Lung (tissue), 12 donors: ENCODE measurements around the gene RCVRN. TPM values are rescaled to one million over a fixed set of nuclear protein-coding genes. Genes with fewer than 3 reads are reported as not detected.

Source experiments
- ATAC-seq: fragments of 200-7000 bp; cut with Tn5 transposase; one replicate; pipeline ENCODE4 v1.9.1; 2020; ENCODE audit warnings: moderate number of reproducible peaks; ENCODE audit not compliant: insufficient read depth, low FRiP score
- DNase-seq, 3 donors: peaks; one replicate each; pipeline ENCODE4 v3.0.0-alpha.2; 2013 to 2017
- H3K27ac ChIP-seq, 2 donors: one replicate each; pipeline ENCODE4 v1.5.1; 2013; ENCODE audit warnings: mild to moderate bottlenecking in 2 of 2, moderate library complexity in 2 of 2, control low read depth in 1 of 2, inconsistent platforms in 1 of 2, low read depth in 1 of 2, low read length in 1 of 2
- H3K27me3 ChIP-seq, 3 donors: one replicate each; pipeline ENCODE4 v1.5.1; 2013; ENCODE audit warnings: low read length in 2 of 3; ENCODE audit not compliant: control insufficient read depth in 3 of 3, insufficient read depth in 3 of 3
- H3K36me3 ChIP-seq, 4 donors: one replicate each; pipeline ENCODE4 v1.5.1; 2013; ENCODE audit warnings: low read length in 4 of 4, mild to moderate bottlenecking in 1 of 4, moderate library complexity in 1 of 4; ENCODE audit not compliant: control insufficient read depth in 4 of 4, insufficient read depth in 4 of 4
- H3K4me1 ChIP-seq, 5 donors: one replicate each; pipeline ENCODE4 v1.5.1; 2013; ENCODE audit warnings: low read length in 5 of 5, mild to moderate bottlenecking in 2 of 5, moderate library complexity in 1 of 5; ENCODE audit not compliant: control insufficient read depth in 5 of 5, insufficient read depth in 5 of 5
- H3K4me3 ChIP-seq: one replicate; pipeline ENCODE4 v1.5.1; 2013; ENCODE audit warnings: mild to moderate bottlenecking, control low read depth, moderate library complexity
- H3K9ac ChIP-seq, 2 donors: one replicate each; pipeline ENCODE4 v1.5.1; 2013; ENCODE audit warnings: low read length in 2 of 2, control low read depth in 1 of 2; ENCODE audit not compliant: insufficient read depth in 1 of 2
- H3K9me3 ChIP-seq, 4 donors: one replicate each; pipeline ENCODE4 v1.5.1; 2013; ENCODE audit warnings: low read length in 3 of 4, mild to moderate bottlenecking in 1 of 4, moderate library complexity in 1 of 4; ENCODE audit not compliant: control insufficient read depth in 4 of 4, insufficient read depth in 3 of 4
- CTCF ChIP-seq: IDR thresholded peaks from 2 replicates; pipeline ENCODE4 v1.5.1; 2012; ENCODE audit warnings: mild to moderate bottlenecking; ENCODE audit errors: control extremely low read depth, extremely low read depth
- WGBS, 2 donors: extraction: QIAGEN DNeasy Blood & Tissue Kit; methylation state at CpG; one replicate each; pipeline ENCODE4 v1.1.7; 2013; 5-methylcytosine and 5-hydroxymethylcytosine counted together
- polyA plus RNA-seq, 2 donors: library from polyadenylated mRNA; stranded (reverse); fragments of 200-250 nt; gene quantifications; one replicate each; pipeline ENCODE4 v1.2.1, GENCODE V29; 2013
- total RNA-seq, 2 donors: library from RNA; depleted of rRNA in 1 of 2; stranded (reverse); fragments of >200 nt in 1 of 2; gene quantifications; one replicate each; pipeline ENCODE4 v1.2.1, GENCODE V29; 2014 to 2021
- donor health status: control.
- donor health status: control.
- donor health status: Bipolar disorder and iron deficiency.
- donor health status: healthy.
- donor health status: DM: yes; HTN: yes; CAD: no.

The RCVRN gene
- total and polyA plus RNA-seq, 4 donors = 0.09 to 0.31 (median 0.24) TPM; not detected in 1

- no peak for TF ChIP-seq CTCF
- H3K36me3 ChIP-seq = peaks cover 4 to 45% (median 26%) of the 10 kb centered on the region in 4 donors
- WGBS, 2 donors = 86 to 90% methylated on average over 19 of the region's 19 CpGs
These were observed 12.7 kb upstream of the RCVRN start for GRCh38 chr17:9917801-9918200.

GRCh38 chr17:9917131-9917530, 12.1 kb upstream of the RCVRN start:
- Histone ChIP-seq H3K4me1 (no peaks in the 10 kb centered on the region), H3K27ac (no peak overlapping the region), H3K9me3 (no peaks in the 10 kb centered on the region), H3K36me3 (peaks cover 4 to 45% (median 26%) of the 10 kb centered on the region in 4 donors), H3K9ac (no peak overlapping the region), H3K27me3 (no peaks in the 10 kb centered on the region), H3K4me3 (no peak overlapping the region)
- WGBS, 2 donors = 84 to 86% methylated on average over 13 of the region's 13 CpGs
- DNase-seq (no peak), ATAC-seq (no peak)
- no peak for TF ChIP-seq CTCF

More at GRCh38 chr17:9917801-9918200, 12.7 kb upstream of the RCVRN start:
- Histone ChIP-seq H3K9me3 (no peaks in the 10 kb centered on the region), H3K27me3 (no peaks in the 10 kb centered on the region), H3K27ac (no peak overlapping the region), H3K4me1 (no peaks in the 10 kb centered on the region), H3K9ac (no peak overlapping the region), H3K4me3 (no peak overlapping the region)
- no peak for DNase-seq
- no peak for ATAC-seq

- Histone ChIP-seq H3K9ac (no peak overlapping the region), H3K27me3 (no peaks in the 10 kb centered on the region), H3K27ac (no peak overlapping the region), H3K9me3 (no peaks in the 10 kb centered on the region), H3K4me1 (no peaks in the 10 kb centered on the region), H3K36me3 (peaks cover 4 to 45% (median 24%) of the 10 kb centered on the region in 4 donors), H3K4me3 (no peak overlapping the region)
- no peak for ATAC-seq
- WGBS, 2 donors = 80% methylated on average over 8 of the region's 8 CpGs
- no peak for TF ChIP-seq CTCF
- no peak for DNase-seq
These were observed 11.0 kb upstream of the RCVRN start for GRCh38 chr17:9916108-9916507.

GRCh38 chr17:9913476-9913875, 8.4 kb upstream of the RCVRN start:
- no peak overlapping the region for H3K9ac ChIP-seq
- WGBS, 2 donors = 83 to 94% methylated on average over 5 of the region's 5 CpGs
- TF ChIP-seq CTCF = no peak
- DNase-seq (no peak), ATAC-seq (no peak)
- H3K27me3 ChIP-seq = no peaks in the 10 kb centered on the region
- peaks cover 0 to 5% (median 0%) of the 10 kb centered on the region in 5 donors for H3K4me1 ChIP-seq
- H3K36me3 ChIP-seq = peaks cover 4 to 38% (median 11%) of the 10 kb centered on the region in 4 donors
- H3K9me3 ChIP-seq = no peaks in the 10 kb centered on the region
- H3K4me3 ChIP-seq = no peak overlapping the region
- H3K27ac ChIP-seq = no peak overlapping the region
